GM21825 (cell line): ENCODE results near the gene SHISA5.

Experiments used
- ATAC-seq: cut with Tn5 transposase; IDR thresholded peaks from one replicate; pipeline ENCODE4 v1.9.1; 2021; ENCODE audit warnings: mild to moderate bottlenecking, moderate library complexity; ENCODE audit not compliant: unreplicated experiment

The SHISA5 gene

GRCh38 chr3:48432411-48433371 lies 71.3 kb downstream of the SHISA5 start:
- no peak for ATAC-seq

- no peak for ATAC-seq
These were observed 72.5 kb downstream of the SHISA5 start for GRCh38 chr3:48431224-48432029.

GRCh38 chr3:48430708-48431101 lies 73.3 kb downstream of the SHISA5 start:
- no peak for ATAC-seq

GRCh38 chr3:48429960-48430707 lies 73.8 kb downstream of the SHISA5 start, which contains the start of gene PLXNB1:
Gene PLXNB1, minus strand, starts transcription at chr3:48430086. Its CDS starts 5,475 bp downstream, at chr3:48424611.
- ATAC-seq = no peak

- no peak for ATAC-seq
These were observed 74.5 kb downstream of the SHISA5 start for GRCh38 chr3:48429317-48429959.

- no peak for ATAC-seq
These were observed 75.2 kb downstream of the SHISA5 start for GRCh38 chr3:48428572-48429316.

DNA sequence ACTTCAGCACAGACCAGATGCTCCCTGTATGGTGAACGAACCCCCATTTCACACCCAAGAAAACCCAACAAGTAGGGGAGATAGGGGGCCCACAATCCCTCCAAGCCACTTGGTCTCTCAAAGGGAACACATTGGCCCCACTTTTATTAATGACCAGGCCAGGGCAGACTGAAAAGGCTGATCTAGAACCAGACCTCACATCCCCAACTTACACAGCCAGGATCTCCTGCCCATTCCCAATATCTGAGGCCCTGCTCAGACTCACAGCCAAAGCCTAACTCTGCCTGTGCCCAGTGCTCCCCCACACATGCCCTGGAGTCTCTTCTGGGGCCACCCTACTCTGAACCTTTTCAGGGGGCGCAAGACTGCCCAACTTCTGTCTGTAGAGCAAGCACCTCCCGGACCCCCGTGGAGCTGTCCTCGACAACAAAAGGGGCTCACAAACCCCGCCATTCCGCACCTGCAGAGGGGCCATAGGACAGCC lies 75.8 kb downstream of the SHISA5 start:
- ATAC-seq = no peak

DNA sequence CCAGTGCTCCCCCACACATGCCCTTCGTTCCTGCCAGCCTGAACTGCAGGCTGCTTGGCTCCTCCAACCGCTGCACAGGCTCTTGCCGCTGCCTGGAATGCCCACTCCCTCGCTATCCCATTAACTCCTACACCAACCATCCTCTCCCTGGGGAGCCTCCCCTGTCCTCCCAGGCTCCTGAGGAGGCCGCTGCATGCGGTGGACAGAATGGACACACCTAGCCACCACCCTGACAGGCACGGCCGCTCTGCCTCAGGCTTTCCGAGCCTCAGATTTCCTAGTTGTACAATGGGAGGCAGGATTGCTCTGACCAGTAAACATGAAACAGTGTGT lies 76.4 kb downstream of the SHISA5 start:
- no peak for ATAC-seq

DNA sequence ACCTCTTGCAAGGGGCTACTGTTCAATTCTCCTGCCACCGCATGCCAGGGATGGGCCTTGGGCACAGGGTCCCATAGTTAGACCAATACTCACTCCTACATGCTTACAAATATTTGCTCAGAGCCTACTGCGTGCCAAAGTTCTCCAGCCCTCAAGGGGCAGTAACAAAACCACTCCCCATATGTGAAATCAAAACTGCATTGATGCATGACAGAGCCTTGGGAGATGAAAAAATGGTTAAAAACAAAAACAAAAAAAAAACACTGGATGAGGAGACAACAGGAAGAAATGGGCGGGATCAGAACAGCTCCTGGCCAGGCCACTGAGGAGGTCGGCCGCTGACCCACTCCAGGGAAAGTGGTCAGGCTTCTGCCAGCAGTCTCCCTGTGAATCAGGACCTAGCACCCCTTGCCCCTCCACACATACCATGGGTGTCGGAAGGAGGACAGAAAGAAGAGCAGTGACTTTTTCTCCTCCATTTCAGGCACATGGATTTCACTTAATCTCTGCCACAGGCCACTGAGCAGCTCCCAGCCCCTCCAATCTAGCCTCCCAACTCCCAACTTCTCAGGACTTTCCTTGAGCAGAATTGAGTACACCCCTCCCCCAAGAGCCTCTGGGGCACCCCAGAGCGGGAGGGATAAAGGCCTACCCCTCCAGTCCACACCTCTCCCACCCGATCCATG lies 76.9 kb downstream of the SHISA5 start:
- ATAC-seq = no peak

DNA sequence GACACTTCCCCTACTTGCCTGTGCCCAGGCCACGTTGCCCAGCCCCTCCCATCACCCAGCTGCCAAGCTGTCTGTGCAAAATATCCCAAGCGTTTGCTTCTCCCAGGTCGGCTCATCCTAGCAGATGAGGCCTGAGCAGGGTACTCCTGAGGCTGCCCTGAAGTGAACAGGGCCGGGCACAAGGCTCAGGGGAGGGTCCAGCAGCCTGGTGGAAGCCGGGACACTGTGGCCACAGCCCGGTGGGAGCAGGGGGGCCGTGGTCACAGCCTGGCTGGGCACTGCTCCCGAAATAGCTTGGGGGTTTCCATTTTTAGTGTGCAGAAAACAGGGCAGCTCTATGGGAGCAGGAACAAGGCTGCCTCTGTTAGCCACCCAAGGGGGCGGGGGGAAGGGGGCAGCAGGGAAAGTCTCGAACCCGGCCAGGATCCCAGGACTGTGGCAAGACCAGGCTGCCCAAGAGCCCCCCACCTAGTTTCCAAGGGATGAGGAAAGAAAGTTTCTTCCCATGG lies 77.5 kb downstream of the SHISA5 start:
- ATAC-seq = no peak

- ATAC-seq = no peak
These were observed 78.6 kb downstream of the SHISA5 start for GRCh38 chr3:48425281-48425812.

DNA sequence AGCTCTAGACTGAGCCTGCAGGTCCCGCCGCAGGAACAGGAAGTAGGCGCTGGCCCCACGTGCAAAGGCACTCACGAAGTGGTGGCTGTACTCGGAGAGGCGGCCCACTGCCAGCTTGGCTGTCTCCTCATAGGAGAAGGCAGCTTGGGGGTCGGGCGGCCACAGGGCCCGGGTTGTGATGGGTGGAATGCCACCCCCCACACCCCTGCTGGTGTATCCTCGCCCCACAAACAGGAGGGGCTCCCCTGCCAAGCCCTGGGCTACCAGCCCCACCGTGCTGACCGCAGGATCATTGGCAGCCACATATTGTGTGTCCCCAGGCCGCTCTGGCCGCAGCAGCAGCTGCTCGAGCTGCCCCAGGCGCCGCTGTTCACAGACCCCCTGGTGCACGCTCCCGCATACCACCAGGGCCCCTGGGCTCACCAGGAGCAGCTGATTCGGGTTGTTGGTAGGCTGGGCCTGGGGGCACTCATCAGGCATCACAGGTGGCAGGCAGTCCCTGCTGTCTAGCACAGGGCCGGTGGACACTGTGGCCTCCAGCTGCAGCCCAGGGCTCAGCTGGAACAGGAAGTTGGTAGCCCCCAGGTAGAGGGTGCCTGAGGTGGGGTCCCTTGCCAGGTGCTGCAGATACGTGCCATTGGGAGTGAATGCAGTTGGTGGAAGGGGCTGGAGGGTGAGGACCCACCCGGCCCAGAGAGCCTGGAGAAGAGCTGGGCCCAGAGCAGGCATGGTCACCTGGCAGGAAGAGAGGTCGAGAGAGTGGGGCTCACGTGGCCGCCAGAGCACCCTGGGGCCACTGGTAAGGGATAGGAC lies 79.9 kb downstream of the SHISA5 start:
- ATAC-seq = no peak

DNA sequence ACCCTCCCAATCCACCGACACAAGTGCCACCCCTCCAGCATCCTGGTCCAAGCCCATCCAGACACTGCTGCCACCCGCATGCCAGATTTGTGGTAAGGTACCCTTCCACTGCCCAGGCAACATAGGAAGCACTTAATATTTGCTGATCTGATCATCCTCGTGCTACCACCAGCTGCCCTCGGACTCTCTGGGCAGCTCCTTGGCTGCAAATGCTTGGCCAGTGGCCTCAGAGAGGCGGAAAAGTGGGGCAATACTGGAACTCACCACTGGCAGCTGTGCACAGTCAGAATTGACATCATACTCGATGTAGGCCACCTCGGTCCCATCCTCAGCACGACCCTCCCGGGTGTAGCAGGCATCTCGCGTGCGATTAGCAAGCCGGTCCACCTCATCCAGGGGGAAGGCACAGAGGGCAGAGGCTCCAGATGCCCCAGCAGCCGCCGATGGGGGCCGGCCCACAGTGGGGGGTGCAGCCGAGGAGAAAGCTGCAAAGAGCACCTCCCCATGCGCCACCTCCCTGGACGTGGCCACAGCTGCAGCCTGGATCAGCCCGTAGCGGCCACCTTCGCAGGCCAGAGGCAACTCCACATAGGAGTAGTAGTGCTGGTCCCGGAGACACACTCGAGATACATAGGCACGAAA lies 80.6 kb downstream of the SHISA5 start:
- no peak for ATAC-seq

GRCh38 chr3:48422681-48423080 lies 81.3 kb downstream of the SHISA5 start:
- no peak for ATAC-seq

- no peak for ATAC-seq
These were observed 81.7 kb downstream of the SHISA5 start for GRCh38 chr3:48422272-48422671.

GRCh38 chr3:48420561-48420960 lies 83.4 kb downstream of the SHISA5 start:
- no peak for ATAC-seq

DNA sequence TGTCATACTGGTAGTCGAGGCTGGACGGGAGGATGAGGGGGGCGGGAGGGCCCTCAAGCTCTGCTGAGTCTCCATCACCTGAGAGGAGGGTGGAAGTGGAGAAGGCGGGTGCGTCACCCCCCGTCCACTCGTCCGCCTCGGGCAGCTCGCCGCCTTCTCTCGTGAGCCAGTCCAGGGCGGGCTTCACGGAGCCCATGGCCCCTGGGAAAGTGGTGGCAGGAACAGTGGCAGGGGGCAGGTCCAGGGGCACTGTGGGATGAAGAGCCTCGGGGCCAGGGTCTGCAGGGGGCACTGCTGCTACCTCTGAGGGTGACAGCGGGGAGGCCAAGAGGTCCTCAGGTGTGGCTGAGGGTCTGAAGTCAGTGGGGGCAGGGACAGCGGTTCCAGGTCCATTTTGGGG lies 84.4 kb downstream of the SHISA5 start:
- no peak for ATAC-seq
